ENCODE data around the gene ATP1B1. TPM values are rescaled to one million over a fixed set of nuclear protein-coding genes. Genes with fewer than 3 reads are reported as not detected.
A peak's percentile ranks its signal among the peaks of the same experiment; 100 is the strongest.

Gene ATP1B1
- total and polyA plus RNA-seq, 2 of the 8 experiments (the other 6 are each of a cell fraction or from before 2014, with no cell fraction given) = 16.3 to 76.5 TPM

GRCh38 chr1:169090900-169091311 lies 15.6 kb upstream of the ATP1B1 start:
- Histone ChIP-seq H4K91ac (replicated peaks; ENCODE audit: insufficient read length, low read length) (no peak overlapping the region), H2AK5ac (ENCODE audit: low read depth, low read length) (no peak overlapping the region), H3K14ac (ENCODE audit: insufficient read length) (no peak overlapping the region), H2AFZ (ENCODE audit: low read length) (peak overlapping the region; percentile 91), H2BK120ac (replicated peaks; ENCODE audit: low read depth, low read length) (no peak overlapping the region), H4K5ac (ENCODE audit: insufficient read length, low read depth, low read length) (no peak overlapping the region), H2BK12ac (ENCODE audit: low read depth, low read length) (no peak overlapping the region), H2BK15ac (ENCODE audit: low read length) (no peak overlapping the region), H3K4ac (replicated peaks; ENCODE audit: insufficient read length, low read depth, low read length) (no peak overlapping the region), H3K79me1 (ENCODE audit: low read depth, low read length) (no peaks in the 10 kb centered on the region), H3K23ac (ENCODE audit: insufficient read length) (no peak overlapping the region), H3K27ac (ENCODE audit: low read depth, low read length) (no peak overlapping the region), H3K18ac (ENCODE audit: extremely low read depth, low read length) (no peak overlapping the region), H3K9ac (replicated peaks in 1 of 4; ENCODE audit: extremely low read depth in 1 of 4, low read depth in 3 of 4, low read length in 3 of 4) (no peak overlapping the region), H3K4me3 (ENCODE audit: extremely low read depth in 1 of 4, insufficient read depth in 2 of 4, low read depth in 3 of 4, low read length in 4 of 4) (no peak overlapping the region), H3K27me3 (replicated peaks in 1 of 4; ENCODE audit: control insufficient read depth in 3 of 4, extremely low read depth in 1 of 4, insufficient read depth in 3 of 4, low read length in 3 of 4) (no peaks in the 10 kb centered on the region), H3K4me2 (ENCODE audit: insufficient read depth in 1 of 2, low read depth in 2 of 2, low read length in 2 of 2) (no peak overlapping the region), H2BK20ac (ENCODE audit: low read length) (no peak overlapping the region), H4K20me1 (replicated peaks in 1 of 2; ENCODE audit: control insufficient read depth in 1 of 2, insufficient read depth in 2 of 2, low read length in 2 of 2) (no peaks in the 10 kb centered on the region), H3K23me2 (ENCODE audit: low read depth, low read length) (no peaks in the 10 kb centered on the region), H3K56ac (replicated peaks; ENCODE audit: insufficient read length, low read depth, low read length) (no peak overlapping the region), H3K4me1 (replicated peaks in 1 of 4; ENCODE audit: control insufficient read depth in 3 of 4, insufficient read depth in 4 of 4, low read length in 3 of 4) (peaks cover 0 to 3% (median 0%) of the 10 kb centered on the region in 4 experiments; a peak in 1 of 7 replicates), H3K9me3 (ENCODE audit: insufficient read depth in 2 of 2, low read depth in 1 of 2, low read length in 1 of 2) (no peaks in the 10 kb centered on the region), H4K8ac (ENCODE audit: extremely low read depth, insufficient read depth, low read length) (no peak overlapping the region), H2BK5ac (ENCODE audit: low read depth, low read length) (no peak overlapping the region), H3K36me3 (ENCODE audit: control insufficient read depth in 2 of 4, insufficient read depth in 4 of 4, low read length in 3 of 4) (no peaks in the 10 kb centered on the region), H3K79me2 (ENCODE audit: control insufficient read depth in 1 of 2, insufficient read depth in 2 of 2, low read length in 2 of 2) (no peaks in the 10 kb centered on the region)
- CTCF ChIA-PET (ENCODE audit: partially characterized antibody) = interaction anchor here (1.0 to 1.5 kb wide), 5 partner anchors 10 to 25 kb away, joined by 3 to 6 read pairs (median 3); no protein-coding TSS in a partner anchor
- FAIRE-seq = no peak
- 84% methylated on average over 4 of the region's 4 CpGs; no CpG with 5 or more reads in 1 of the 2 experiments for WGBS, 2 experiments (ENCODE audit: extremely low coverage in 1 of 2, insufficient coverage in 1 of 2, insufficient read length in 1 of 2, insufficient replicate concordance in 2 of 2, low coverage in 1 of 2, low lambda C conversion rate in 2 of 2, missing lambda C conversion rate in 1 of 2)
- DNase-seq (ENCODE audit: low read depth in 1 of 2, low spot score in 2 of 2) = no peak
- POLR2A ChIA-PET (ENCODE audit: partially characterized antibody) = interaction anchor here (1.4 to 4.1 kb wide), 2 partner anchors 9 to 15 kb away, joined by 3 to 20 read pairs; partner anchors contain the start of gene ATP1B1

All from H1 (cell line).